Eye (tissue), 1 donor: Measurements from ENCODE around the gene NCF4.

Source experiments
- DNase-seq: peaks from one replicate; pipeline ENCODE4 v3.0.0-alpha.2; 2015

NCF4 gene

GRCh38 chr22:36899498-36899897 lies 38.7 kb downstream of the NCF4 start:
- DNase-seq, result no peak

GRCh38 chr22:36900225-36900624 lies 39.4 kb downstream of the NCF4 start:
- no peak for DNase-seq

GRCh38 chr22:36900880-36901279 lies 40.1 kb downstream of the NCF4 start:
- DNase-seq, result no peak

- no peak for DNase-seq
These were observed 40.8 kb downstream of the NCF4 start for GRCh38 chr22:36901411-36902142.

- DNase-seq, result no peak
These were observed 41.5 kb downstream of the NCF4 start for GRCh38 chr22:36902143-36902926.

GRCh38 chr22:36904260-36904880 lies 43.6 kb downstream of the NCF4 start:
- DNase-seq, result no peak

GRCh38 chr22:36907253-36908195 lies 46.7 kb downstream of the NCF4 start:
- no peak for DNase-seq

- DNase-seq, result no peak
These were observed 49.7 kb downstream of the NCF4 start for GRCh38 chr22:36910461-36910860.

- DNase-seq, result no peak
These were observed 51.3 kb downstream of the NCF4 start for GRCh38 chr22:36911887-36912661.

- no peak for DNase-seq
These were observed 52.1 kb downstream of the NCF4 start for GRCh38 chr22:36912694-36913426.

- no peak for DNase-seq
These were observed 52.9 kb downstream of the NCF4 start, which contains the start of gene CSF2RB for GRCh38 chr22:36913427-36914389. CSF2RB (plus strand) TSS chr22:36913628; CDS start chr22:36922208, 8,580 bp downstream.

- no peak for DNase-seq
These were observed 53.6 kb downstream of the NCF4 start for GRCh38 chr22:36914390-36914752.

- no peak for DNase-seq
These were observed 55.2 kb downstream of the NCF4 start for GRCh38 chr22:36916034-36916433.

GRCh38 chr22:36918586-36919284 lies 57.9 kb downstream of the NCF4 start:
- no peak for DNase-seq

GRCh38 chr22:36921309-36922104 lies 60.7 kb downstream of the NCF4 start:
- no peak for DNase-seq

- peak; percentile 41 for DNase-seq
These were observed 61.4 kb downstream of the NCF4 start for GRCh38 chr22:36922105-36922608.

GRCh38 chr22:36922711-36923110 lies 61.9 kb downstream of the NCF4 start:
- DNase-seq, result no peak
